Astrocyte (in vitro differentiated cells and primary cell): Measurements from ENCODE around the gene DPM1. TPM values are rescaled to one million over a fixed set of nuclear protein-coding genes. Genes with fewer than 3 reads are reported as not detected.

ENCODE experiments used
- DNase-seq: peaks from one replicate; pipeline ENCODE4 v3.0.0-alpha.2; 2010; ENCODE audit warnings: low read depth
- FAIRE-seq: peaks from 2 replicates; lab custom pipeline; 2011; peaks lifted over from hg19 to GRCh38; lab: Jason Lieb, UNC
- H2AFZ ChIP-seq: 2 replicates; pipeline ENCODE4 v1.6.0; 2012; ENCODE audit warnings: low read depth, low read length, inconsistent platforms
- H3K27ac ChIP-seq: 2 replicates; pipeline ENCODE4 v1.5.1; 2011; ENCODE audit warnings: low read depth, low read length, inconsistent platforms
- H3K27me3 ChIP-seq: 2 replicates; pipeline ENCODE4 v1.6.0; 2011; ENCODE audit warnings: low read length, inconsistent platforms; ENCODE audit not compliant: insufficient read depth
- H3K36me3 ChIP-seq: 2 replicates; pipeline ENCODE4 v1.5.1; 2011; ENCODE audit warnings: low read length, inconsistent platforms; ENCODE audit not compliant: insufficient read depth
- H3K4me1 ChIP-seq: 2 replicates; pipeline ENCODE4 v1.5.1; 2011; ENCODE audit warnings: low read length, inconsistent platforms; ENCODE audit not compliant: insufficient read depth
- H3K4me2 ChIP-seq: 2 replicates; pipeline ENCODE4 v1.6.0; 2012; ENCODE audit warnings: low read length, inconsistent platforms
- H3K4me3 ChIP-seq: 2 replicates; pipeline ENCODE4 v1.5.1; 2011; ENCODE audit warnings: low read depth, mild to moderate bottlenecking, low read length, inconsistent platforms; ENCODE audit not compliant: insufficient read depth
- H3K79me2 ChIP-seq: 2 replicates; pipeline ENCODE4 v1.6.0; 2012; ENCODE audit warnings: mild to moderate bottlenecking, low read length, inconsistent platforms; ENCODE audit not compliant: insufficient read depth
- H3K9ac ChIP-seq: 2 replicates; pipeline ENCODE4 v1.6.0; 2012; ENCODE audit warnings: mild to moderate bottlenecking, low read length, inconsistent platforms
- H3K9me3 ChIP-seq: 2 replicates; pipeline ENCODE4 v1.5.1; 2012; ENCODE audit warnings: low read depth, mild to moderate bottlenecking, low read length, inconsistent platforms; ENCODE audit not compliant: insufficient read depth
- H4K20me1 ChIP-seq: 2 replicates; pipeline ENCODE4 v1.6.0; 2012; ENCODE audit warnings: low read length, inconsistent platforms; ENCODE audit not compliant: insufficient read depth
- H3K27ac Mint-ChIP-seq: one replicate; pipeline ENCODE4 v1.8.0; 2021; ENCODE audit warnings: mild to moderate bottlenecking, mixed read lengths; ENCODE audit not compliant: unreplicated experiment
- H3K27me3 Mint-ChIP-seq: one replicate; pipeline ENCODE4 v1.8.0; 2021; ENCODE audit warnings: low read depth, mixed read lengths; ENCODE audit not compliant: unreplicated experiment
- H3K36me3 Mint-ChIP-seq: one replicate; pipeline ENCODE4 v1.8.0; 2021; ENCODE audit warnings: low read depth, mixed read lengths; ENCODE audit not compliant: unreplicated experiment
- H3K4me1 Mint-ChIP-seq: one replicate; pipeline ENCODE4 v1.8.0; 2021; ENCODE audit warnings: low read depth, mixed read lengths; ENCODE audit not compliant: unreplicated experiment
- H3K4me3 Mint-ChIP-seq: one replicate; pipeline ENCODE4 v1.8.0; 2021; ENCODE audit warnings: mild to moderate bottlenecking, moderate library complexity, mixed read lengths; ENCODE audit not compliant: unreplicated experiment
- H3K9me3 Mint-ChIP-seq: one replicate; pipeline ENCODE4 v1.8.0; 2021; ENCODE audit warnings: mild to moderate bottlenecking, mixed read lengths; ENCODE audit not compliant: unreplicated experiment
- CTCF ChIP-seq: IDR thresholded peaks from 2 replicates; pipeline ENCODE4 v1.5.1; 2011; ENCODE audit warnings: low read depth, mild to moderate bottlenecking, inconsistent platforms, low read length, moderate library complexity; ENCODE audit not compliant: insufficient read depth
- EZH2 ChIP-seq: IDR thresholded peaks from 2 replicates; pipeline ENCODE4 v1.6.1; 2012; ENCODE audit warnings: mild to moderate bottlenecking, low read length, inconsistent platforms; ENCODE audit not compliant: insufficient read depth
- total RNA-seq: library from RNA; stranded (reverse); gene quantifications from 2 replicates; pipeline ENCODE4 v1.2.1, GENCODE V29; 2021

The DPM1 gene
- total RNA-seq, 1 donor from 2014 or later: 63.4 TPM

GRCh38 chr20:50958615-50959542 is 547 bp upstream of the DPM1 start, which contains the start of gene MOCS3:
TSS of gene MOCS3 (plus strand) at chr20:50958818. CDS start at chr20:50958843, 25 bp downstream.
- Histone ChIP-seq H3K9me3 (no peaks in the 10 kb centered on the region), H3K36me3 (peaks cover 12% of the 10 kb centered on the region), H3K4me3 (peak within 1 kb of the TSS; percentile 89), H2AFZ (peak within 1 kb of the TSS; percentile 83), H3K9ac (peak within 1 kb of the TSS; percentile 98), H4K20me1 (peaks cover 45% of the 10 kb centered on the region), H3K27me3 (no peaks in the 10 kb centered on the region), H3K79me2 (peaks cover 84% of the 10 kb centered on the region), H3K4me2 (peak within 1 kb of the TSS; percentile 93), H3K27ac (peak within 1 kb of the TSS; percentile 99), H3K4me1 (peaks cover 22% of the 10 kb centered on the region)
- Mint-ChIP-seq H3K27ac (peak within 1 kb of the TSS; percentile 99), H3K27me3 (no peaks in the 10 kb centered on the region), H3K4me1 (peaks cover 30% of the 10 kb centered on the region), H3K9me3 (no peaks in the 10 kb centered on the region), H3K4me3 (peak within 1 kb of the TSS; percentile 94), H3K36me3 (peaks cover 4% of the 10 kb centered on the region)
- no peak for FAIRE-seq
- peak; percentile 88 for DNase-seq
- no peak for TF ChIP-seq CTCF
- TF ChIP-seq EZH2: no peak

GRCh38 chr20:50957276-50957675 is 1.1 kb downstream of the DPM1 start:
- Histone ChIP-seq H3K9me3 (no peaks in the 10 kb centered on the region), H4K20me1 (peaks cover 55% of the 10 kb centered on the region), H3K36me3 (peaks cover 22% of the 10 kb centered on the region), H3K4me1 (peaks cover 22% of the 10 kb centered on the region), H3K4me3 (peak overlapping the region; percentile 89), H2AFZ (no peak overlapping the region), H3K79me2 (peaks cover 99% of the 10 kb centered on the region), H3K9ac (peak overlapping the region; percentile 98), H3K27ac (peak overlapping the region; percentile 99), H3K27me3 (no peaks in the 10 kb centered on the region), H3K4me2 (peak overlapping the region; percentile 93)
- peaks cover 40% of the 10 kb centered on the region for H3K4me1 Mint-ChIP-seq
- no peaks in the 10 kb centered on the region for H3K9me3 Mint-ChIP-seq
- DNase-seq (peak; percentile 45), FAIRE-seq (no peak)
- TF ChIP-seq CTCF: no peak
- TF ChIP-seq EZH2: no peak
- H3K27ac Mint-ChIP-seq: peak overlapping the region; percentile 99
- peaks cover 5% of the 10 kb centered on the region for H3K36me3 Mint-ChIP-seq
- peak overlapping the region; percentile 94 for H3K4me3 Mint-ChIP-seq
- no peaks in the 10 kb centered on the region for H3K27me3 Mint-ChIP-seq
